Suprapubic skin (tissue), 4 donors: Measurements from ENCODE around the gene CFAP46. TPM values are rescaled to one million over a fixed set of nuclear protein-coding genes. Genes with fewer than 3 reads are reported as not detected.
"Not testable (repeated sequence)": the region's sequence is repeated elsewhere in the genome, so short reads cannot be mapped to it uniquely, and the experiment has no call there.

Experiments used
- DNase-seq, 2 donors: peaks; one replicate each; pipeline ENCODE4 v3.0.0-alpha.2; 2019; ENCODE audit warnings: low spot score in 2 of 2
- H3K27ac ChIP-seq: fragments of 200-600 bp; sonication (generic); one replicate; pipeline ENCODE4 v1.5.1; 2019
- H3K27me3 ChIP-seq: fragments of 200-600 bp; sonication (generic); one replicate; pipeline ENCODE4 v1.5.1; 2019
- H3K36me3 ChIP-seq: fragments of 200-600 bp; sonication (generic); one replicate; pipeline ENCODE4 v1.5.1; 2019
- H3K4me1 ChIP-seq: fragments of 200-600 bp; sonication (generic); one replicate; pipeline ENCODE4 v1.5.1; 2019
- H3K4me3 ChIP-seq: fragments of 200-600 bp; sonication (generic); one replicate; pipeline ENCODE4 v1.5.1; 2019; ENCODE audit warnings: mild to moderate bottlenecking
- H3K9me3 ChIP-seq: fragments of 200-600 bp; sonication (generic); one replicate; pipeline ENCODE4 v1.5.1; 2019
- EP300 ChIP-seq: sonication (generic); formaldehyde crosslinking; IDR thresholded peaks from one replicate; pipeline ENCODE4 v1.6.1; 2017; ENCODE audit warnings: antibody characterized with exemption
- POLR2A ChIP-seq, 2 donors: fragments of 450-650 bp; IDR thresholded peaks; one replicate each; pipeline ENCODE4 v1.6.1; 2017; ENCODE audit warnings: antibody characterized with exemption in 2 of 2, mild to moderate bottlenecking in 2 of 2, moderate library complexity in 2 of 2
- POLR2AphosphoS5 ChIP-seq, 3 donors: sonication (generic); formaldehyde crosslinking; IDR thresholded peaks; one replicate each; pipeline ENCODE4 v1.6.1; 2017; ENCODE audit warnings: antibody characterized with exemption in 3 of 3
- WGBS: methylation state at CpG from one replicate; pipeline ENCODE4 v1.1.5; 2018; 5-methylcytosine and 5-hydroxymethylcytosine counted together
- total RNA-seq, 4 donors: library from RNA; depleted of rRNA; stranded (reverse); fragments of >200 nt; gene quantifications; one replicate each; pipeline ENCODE4 v1.1.0, GENCODE V29; 2016
- TF ChIP-seq, protein P1 (sequence below), 2 donors: fragments of 200-600 bp in 1 of 2; fragments of 450-650 bp in 1 of 2; sonication (generic) in 1 of 2; IDR thresholded peaks; one replicate each; pipeline ENCODE4 v1.5.1; 2016 to 2019; ENCODE audit warnings: antibody characterized with exemption in 2 of 2, mild to moderate bottlenecking in 1 of 2, moderate library complexity in 1 of 2

CFAP46 gene
- total RNA-seq, 4 donors from 2014 or later = 0.11 to 0.21 TPM; not detected in 2

DNA sequence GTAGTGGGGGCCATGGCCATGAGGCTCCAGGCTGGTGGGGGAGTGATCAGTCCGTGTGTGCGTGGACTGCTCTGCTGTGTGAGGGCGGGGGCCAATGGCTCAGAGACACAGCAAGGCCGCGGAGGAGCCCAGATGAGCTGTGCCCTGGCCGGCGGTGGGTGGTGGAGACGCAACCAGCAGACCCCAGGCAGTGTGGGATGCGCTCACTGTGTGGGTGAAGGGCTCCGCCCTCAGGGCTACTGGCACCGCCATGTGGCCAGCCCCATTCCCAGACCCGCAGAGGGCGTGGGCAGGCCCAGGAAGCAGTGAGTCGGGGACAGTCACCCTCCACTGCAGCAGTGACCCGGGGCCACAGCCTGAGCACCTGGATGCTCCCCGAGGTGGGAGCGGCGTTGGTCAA is 165.5 kb downstream of the CFAP46 start:
- no peak overlapping the region for H3K4me3 ChIP-seq
- H3K9me3 ChIP-seq = no peaks in the 10 kb centered on the region
- no peaks in the 10 kb centered on the region for H3K27me3 ChIP-seq
- H3K27ac ChIP-seq = no peak overlapping the region
- DNase-seq = no peak
- TF ChIP-seq POLR2A (IDR thresholded peaks at IDR 0.05) (no peak), POLR2AphosphoS5 (IDR thresholded peaks at IDR 0.05) (no peak), EP300 (no peak)
- TF ChIP-seq, protein P1, sequence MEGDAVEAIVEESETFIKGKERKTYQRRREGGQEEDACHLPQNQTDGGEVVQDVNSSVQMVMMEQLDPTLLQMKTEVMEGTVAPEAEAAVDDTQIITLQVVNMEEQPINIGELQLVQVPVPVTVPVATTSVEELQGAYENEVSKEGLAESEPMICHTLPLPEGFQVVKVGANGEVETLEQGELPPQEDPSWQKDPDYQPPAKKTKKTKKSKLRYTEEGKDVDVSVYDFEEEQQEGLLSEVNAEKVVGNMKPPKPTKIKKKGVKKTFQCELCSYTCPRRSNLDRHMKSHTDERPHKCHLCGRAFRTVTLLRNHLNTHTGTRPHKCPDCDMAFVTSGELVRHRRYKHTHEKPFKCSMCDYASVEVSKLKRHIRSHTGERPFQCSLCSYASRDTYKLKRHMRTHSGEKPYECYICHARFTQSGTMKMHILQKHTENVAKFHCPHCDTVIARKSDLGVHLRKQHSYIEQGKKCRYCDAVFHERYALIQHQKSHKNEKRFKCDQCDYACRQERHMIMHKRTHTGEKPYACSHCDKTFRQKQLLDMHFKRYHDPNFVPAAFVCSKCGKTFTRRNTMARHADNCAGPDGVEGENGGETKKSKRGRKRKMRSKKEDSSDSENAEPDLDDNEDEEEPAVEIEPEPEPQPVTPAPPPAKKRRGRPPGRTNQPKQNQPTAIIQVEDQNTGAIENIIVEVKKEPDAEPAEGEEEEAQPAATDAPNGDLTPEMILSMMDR (IDR thresholded peaks at IDR 0.05) = no peak
- no peaks in the 10 kb centered on the region for H3K4me1 ChIP-seq
- 100% methylated on average over 2 of the region's 18 CpGs for whole genome bisulfite sequencing
- peaks cover 42% of the 10 kb centered on the region for H3K36me3 ChIP-seq

DNA sequence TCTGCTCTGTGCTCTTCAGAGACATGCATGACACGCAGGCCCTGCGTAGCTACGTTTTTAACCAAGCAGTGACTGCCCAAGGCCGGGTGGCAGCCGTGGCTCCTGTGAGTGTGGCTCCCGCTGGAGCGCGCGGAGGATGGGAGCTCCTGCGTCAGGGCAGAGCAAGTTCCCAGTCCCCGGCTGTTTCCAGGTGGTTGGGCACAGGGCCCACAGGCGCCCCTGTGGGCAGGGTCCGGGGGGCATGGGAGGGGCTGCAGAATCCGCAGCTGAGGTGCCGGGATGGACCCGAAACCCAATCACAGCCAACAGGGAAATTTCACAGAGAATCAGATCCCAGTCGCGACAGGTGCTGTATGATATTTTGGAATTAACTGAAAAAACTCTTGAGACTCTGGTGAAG is 166.2 kb downstream of the CFAP46 start:
- TF ChIP-seq EP300 (no peak), POLR2AphosphoS5 (IDR thresholded peaks at IDR 0.05) (no peak), POLR2A (IDR thresholded peaks at IDR 0.05) (no peak)
- TF ChIP-seq, protein P1 (IDR thresholded peaks at IDR 0.05) = no peak
- no peaks in the 10 kb centered on the region for H3K4me1 ChIP-seq
- no peak overlapping the region for H3K27ac ChIP-seq
- DNase-seq = no peak
- no peaks in the 10 kb centered on the region for H3K9me3 ChIP-seq
- peaks cover 40% of the 10 kb centered on the region for H3K36me3 ChIP-seq
- H3K4me3 ChIP-seq = no peak overlapping the region
- 93% methylated on average over 16 of the region's 18 CpGs for WGBS
- no peaks in the 10 kb centered on the region for H3K27me3 ChIP-seq

DNA sequence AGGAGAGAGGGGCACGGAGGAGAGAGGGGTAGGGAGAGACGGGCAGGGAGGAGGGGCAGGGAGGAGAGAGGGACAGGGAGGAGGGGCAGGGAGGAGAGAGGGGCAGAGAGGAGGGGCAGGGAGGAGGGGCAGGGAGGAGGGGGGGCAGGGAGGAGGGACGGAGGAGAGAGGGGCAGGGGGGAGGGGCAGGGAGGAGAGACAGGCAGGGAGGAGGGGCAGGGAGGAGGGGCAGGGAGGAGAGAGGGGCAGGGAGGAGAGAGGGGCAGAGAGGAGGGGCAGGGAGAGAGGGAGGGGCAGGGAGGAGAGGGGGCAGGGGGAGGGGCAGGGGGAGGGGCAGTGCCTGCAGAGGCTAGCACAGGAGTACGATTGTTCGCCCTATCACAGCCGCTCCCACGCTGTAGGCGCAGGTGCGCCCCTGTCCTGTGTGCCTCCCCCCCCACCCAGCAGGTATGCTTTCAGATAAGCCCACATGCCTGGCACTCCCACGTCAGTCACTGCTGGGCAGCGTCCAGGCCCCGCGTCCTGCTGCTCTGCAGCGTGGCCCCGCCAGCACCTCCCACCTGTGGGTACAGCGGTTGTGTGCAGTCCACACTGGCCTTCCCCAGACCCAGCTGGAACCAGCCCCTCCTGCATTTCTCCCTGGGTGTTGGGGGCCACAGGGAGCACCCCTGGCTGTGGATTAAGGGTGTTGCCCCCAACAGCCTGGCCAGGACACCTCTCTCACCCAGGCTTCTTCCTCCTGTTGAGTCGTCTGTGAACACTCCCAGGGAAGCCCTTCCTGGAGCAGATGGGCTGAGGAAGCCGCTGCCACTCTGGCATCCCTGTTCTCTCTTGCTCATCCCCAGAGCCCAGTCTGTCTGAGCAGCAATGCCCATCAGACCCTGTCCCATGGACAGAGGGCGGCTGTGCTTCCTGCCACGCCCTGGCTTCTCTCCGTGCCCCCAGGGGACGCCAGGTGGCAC is 167.2 kb downstream of the CFAP46 start:
- Histone ChIP-seq H3K9me3 (no peaks in the 10 kb centered on the region), H3K27ac (no peak overlapping the region), H3K4me1 (no peaks in the 10 kb centered on the region), H3K27me3 (no peaks in the 10 kb centered on the region), H3K36me3 (peaks cover 33% of the 10 kb centered on the region), H3K4me3 (no peak overlapping the region)
- no peak for DNase-seq
- no peak for TF ChIP-seq EP300
- no peak for TF ChIP-seq POLR2AphosphoS5 (IDR thresholded peaks at IDR 0.05)
- TF ChIP-seq, protein P1 (IDR thresholded peaks at IDR 0.05) = no peak
- no peak for TF ChIP-seq POLR2A (IDR thresholded peaks at IDR 0.05)
- WGBS = 64% methylated on average over 6 of the region's 22 CpGs

DNA sequence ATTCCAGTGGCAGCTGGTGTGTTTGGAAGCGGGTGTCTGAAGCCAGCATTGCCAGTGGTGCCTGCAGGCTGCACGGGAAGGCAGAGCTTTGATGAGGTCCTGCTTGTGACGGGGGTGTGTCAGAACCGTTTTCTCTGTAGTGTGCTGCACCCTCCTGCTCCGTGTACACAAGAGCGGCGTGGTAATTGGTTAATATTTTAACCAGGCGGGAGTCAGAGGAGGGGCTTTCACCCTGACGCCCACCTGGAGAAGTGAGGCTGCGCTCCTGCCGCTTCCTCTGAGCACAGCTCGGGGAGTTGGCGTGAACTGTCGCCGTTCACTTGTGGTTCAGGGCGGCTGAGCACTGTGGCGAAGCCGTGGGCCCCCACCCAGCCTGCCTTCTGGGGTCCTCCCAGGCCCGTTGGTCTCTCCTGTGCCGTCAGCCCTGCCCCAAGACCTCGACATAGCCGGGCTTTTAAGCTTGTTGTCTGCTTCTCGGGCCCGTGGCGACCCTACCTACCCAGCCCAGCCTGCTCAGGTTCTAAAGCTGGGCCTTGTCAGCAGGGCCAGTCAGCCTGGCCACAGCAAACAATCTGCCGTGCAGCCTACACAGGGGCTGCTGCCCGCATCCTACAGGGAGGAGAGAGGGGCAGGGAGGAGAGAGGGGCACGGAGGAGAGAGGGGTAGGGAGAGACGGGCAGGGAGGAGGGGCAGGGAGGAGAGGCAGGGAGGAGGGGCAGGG is 168.0 kb downstream of the CFAP46 start:
- no peak for DNase-seq
- WGBS = 75% methylated on average over 29 of the region's 29 CpGs
- Histone ChIP-seq H3K4me3 (no peak overlapping the region), H3K36me3 (peaks cover 35% of the 10 kb centered on the region), H3K4me1 (no peaks in the 10 kb centered on the region), H3K27me3 (no peaks in the 10 kb centered on the region), H3K9me3 (no peaks in the 10 kb centered on the region), H3K27ac (no peak overlapping the region)
- TF ChIP-seq POLR2A (IDR thresholded peaks at IDR 0.05) (no peak), POLR2AphosphoS5 (IDR thresholded peaks at IDR 0.05) (no peak), EP300 (no peak)
- TF ChIP-seq, protein P1 (IDR thresholded peaks at IDR 0.05) = no peak

DNA sequence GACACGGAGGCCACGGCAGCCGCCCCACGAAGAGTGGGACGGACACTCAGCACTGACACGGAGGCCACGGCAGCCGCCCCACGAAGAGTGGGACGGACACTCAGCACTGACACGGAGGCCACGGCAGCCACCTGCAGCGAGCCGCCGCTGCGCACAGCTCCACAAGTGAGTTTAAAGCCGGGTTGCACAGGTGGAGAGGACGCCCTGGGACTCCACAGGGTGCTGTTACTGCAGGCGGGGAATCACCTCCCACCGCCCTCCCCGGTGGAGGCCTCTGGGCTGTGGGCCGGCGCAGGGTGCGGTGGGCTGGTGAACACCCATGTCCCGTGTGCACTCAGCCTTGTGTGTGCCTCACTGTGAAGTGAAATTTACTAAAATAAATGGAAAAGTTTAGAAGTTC is 169.6 kb downstream of the CFAP46 start:
- not testable (repeated sequence) for H3K4me3 ChIP-seq, H3K27ac ChIP-seq, H3K9me3 ChIP-seq, DNase-seq, H3K27me3 ChIP-seq, H3K4me1 ChIP-seq
- 94% methylated on average over 6 of the region's 25 CpGs for WGBS
- H3K36me3 ChIP-seq = peaks cover 35% of the 10 kb centered on the region
